HG03520 (cell line): ENCODE results near the gene SPAG17.
A peak's percentile ranks its signal among the peaks of the same experiment; 100 is the strongest.

Source experiments
- ATAC-seq: cut with Tn5 transposase; IDR thresholded peaks from one replicate; pipeline ENCODE4 v1.9.1; 2021; ENCODE audit warnings: mild to moderate bottlenecking, moderate library complexity; ENCODE audit not compliant: unreplicated experiment

The SPAG17 gene

GRCh38 chr1:118169016-118169415 lies 16.0 kb downstream of the SPAG17 start:
- no peak for ATAC-seq

- ATAC-seq, result no peak
Measured at GRCh38 chr1:118160806-118161205, 24.2 kb downstream of the SPAG17 start.

GRCh38 chr1:118159569-118159968 lies 25.5 kb downstream of the SPAG17 start:
- ATAC-seq, result no peak

- no peak for ATAC-seq
Measured at GRCh38 chr1:118158924-118159323, 26.1 kb downstream of the SPAG17 start.

GRCh38 chr1:118157506-118157905 lies 27.5 kb downstream of the SPAG17 start:
- no peak for ATAC-seq

- ATAC-seq, result no peak
Measured at GRCh38 chr1:118155106-118155505, 29.9 kb downstream of the SPAG17 start.

GRCh38 chr1:118154220-118154619 lies 30.8 kb downstream of the SPAG17 start:
- no peak for ATAC-seq

GRCh38 chr1:118151312-118151937 lies 33.6 kb downstream of the SPAG17 start:
- no peak for ATAC-seq

GRCh38 chr1:118149799-118150198 lies 35.2 kb downstream of the SPAG17 start:
- ATAC-seq, result no peak

- ATAC-seq, result no peak
Measured at GRCh38 chr1:118148034-118148433, 37.0 kb downstream of the SPAG17 start.

- ATAC-seq, result no peak
Measured at GRCh38 chr1:118147522-118147921, 37.5 kb downstream of the SPAG17 start.

GRCh38 chr1:118145721-118146120 lies 39.3 kb downstream of the SPAG17 start:
- no peak for ATAC-seq

GRCh38 chr1:118144684-118145083 lies 40.3 kb downstream of the SPAG17 start:
- no peak for ATAC-seq

- ATAC-seq, result no peak
Measured at GRCh38 chr1:118143831-118144230, 41.2 kb downstream of the SPAG17 start.

GRCh38 chr1:118143121-118143520 lies 41.9 kb downstream of the SPAG17 start:
- ATAC-seq, result no peak

- no peak for ATAC-seq
Measured at GRCh38 chr1:118142546-118142945, 42.5 kb downstream of the SPAG17 start.

GRCh38 chr1:118137900-118138299 lies 47.1 kb downstream of the SPAG17 start:
- ATAC-seq, result no peak

GRCh38 chr1:118136187-118136941 lies 48.7 kb downstream of the SPAG17 start:
- peak; percentile 100 for ATAC-seq

- ATAC-seq, result no peak
Measured at GRCh38 chr1:118132000-118132399, 53.0 kb downstream of the SPAG17 start.

- ATAC-seq, result no peak
Measured at GRCh38 chr1:118128761-118129160, 56.3 kb downstream of the SPAG17 start.

GRCh38 chr1:118124064-118124463 lies 61.0 kb downstream of the SPAG17 start:
- no peak for ATAC-seq

- no peak for ATAC-seq
Measured at GRCh38 chr1:118123116-118123839, 61.8 kb downstream of the SPAG17 start.
